SHP77 (cell line): ENCODE data around the gene LCLAT1.

ENCODE experiments used
- DNase-seq, 2 experiments: peaks; one replicate each; lab custom pipeline; 2025; lab: John Stamatoyannopoulos, UW

The LCLAT1 gene

GRCh38 chr2:30447149-30448045 is at the start of gene LCLAT1:
Gene LCLAT1, plus strand, starts transcription at chr2:30447246. Its CDS starts 78,345 bp downstream, at chr2:30525591.
- peak; percentile 49 to 72 for DNase-seq

DNA sequence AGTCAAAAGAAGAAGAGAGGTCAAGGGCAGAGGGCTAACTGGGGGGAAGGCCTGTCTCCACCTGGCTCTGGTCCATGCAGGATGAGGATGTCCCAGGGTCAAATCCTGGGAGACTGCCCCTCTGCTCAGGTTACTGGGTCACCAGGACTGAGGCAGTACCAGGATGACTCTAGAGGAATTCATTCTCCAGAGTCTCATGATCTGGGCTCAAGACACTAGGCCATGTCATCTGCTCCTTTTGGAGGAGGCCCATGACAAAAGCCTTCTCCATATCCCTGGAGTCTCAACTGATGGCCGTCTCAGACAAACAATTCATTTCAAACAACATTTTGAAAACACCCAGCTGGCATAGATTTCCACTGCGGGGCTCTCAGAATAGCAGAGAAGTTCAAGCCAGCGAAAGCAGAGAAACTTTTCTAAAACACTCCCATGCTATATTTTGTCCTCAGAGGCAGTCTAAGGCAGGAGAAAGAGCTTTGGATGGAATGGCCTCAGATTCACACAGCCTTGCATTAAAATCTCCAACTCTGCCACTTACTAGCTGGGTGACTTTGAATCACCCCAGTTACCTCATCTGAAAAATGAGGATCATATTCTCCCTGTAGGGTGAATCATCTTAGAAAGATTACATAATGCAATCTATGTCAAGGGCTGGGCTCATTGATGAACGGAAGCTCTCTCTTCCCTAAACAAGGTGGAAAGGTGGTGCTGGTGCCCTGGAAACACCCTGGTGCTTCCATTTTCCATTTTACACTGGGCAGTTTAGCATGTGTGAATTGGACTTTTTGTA is 48.8 kb upstream of the LCLAT1 start:
- no peak for DNase-seq

GRCh38 chr2:30400151-30400954 is 46.7 kb upstream of the LCLAT1 start:
- DNase-seq: no peak

DNA sequence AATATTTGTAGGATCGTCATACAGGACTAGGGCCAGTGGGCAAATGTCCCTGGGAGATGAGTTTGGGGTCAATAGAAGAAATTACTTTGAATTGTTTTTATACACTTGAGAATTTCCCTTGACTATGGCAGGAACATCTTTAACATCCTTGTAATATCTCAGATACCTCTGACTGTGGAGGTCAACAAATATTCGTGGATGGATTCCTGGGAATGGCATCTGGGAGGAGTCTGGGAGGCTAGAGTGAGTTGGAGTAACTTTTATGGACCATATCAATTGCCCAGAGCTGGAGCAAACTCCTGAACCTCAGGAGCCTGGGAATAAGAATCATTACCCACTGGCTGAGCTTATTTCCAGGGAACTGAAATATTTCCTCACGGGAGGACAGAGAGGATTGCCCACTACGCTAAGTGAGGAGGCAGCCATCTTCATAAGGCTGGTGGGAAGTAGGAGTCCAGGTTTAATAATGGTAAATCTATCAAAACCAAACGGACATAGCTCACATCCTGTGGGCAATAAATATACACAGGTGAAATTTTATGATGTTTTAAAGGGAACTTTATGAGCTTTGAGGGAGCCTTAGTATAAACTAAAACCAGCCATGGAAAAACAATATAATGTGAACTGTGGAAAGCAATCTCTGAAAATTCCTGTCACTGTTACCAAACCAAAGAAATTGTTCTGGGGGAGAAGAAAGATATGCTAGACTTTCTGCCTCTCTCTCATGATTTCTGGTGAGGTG is 44.4 kb upstream of the LCLAT1 start:
- DNase-seq: no peak

DNA sequence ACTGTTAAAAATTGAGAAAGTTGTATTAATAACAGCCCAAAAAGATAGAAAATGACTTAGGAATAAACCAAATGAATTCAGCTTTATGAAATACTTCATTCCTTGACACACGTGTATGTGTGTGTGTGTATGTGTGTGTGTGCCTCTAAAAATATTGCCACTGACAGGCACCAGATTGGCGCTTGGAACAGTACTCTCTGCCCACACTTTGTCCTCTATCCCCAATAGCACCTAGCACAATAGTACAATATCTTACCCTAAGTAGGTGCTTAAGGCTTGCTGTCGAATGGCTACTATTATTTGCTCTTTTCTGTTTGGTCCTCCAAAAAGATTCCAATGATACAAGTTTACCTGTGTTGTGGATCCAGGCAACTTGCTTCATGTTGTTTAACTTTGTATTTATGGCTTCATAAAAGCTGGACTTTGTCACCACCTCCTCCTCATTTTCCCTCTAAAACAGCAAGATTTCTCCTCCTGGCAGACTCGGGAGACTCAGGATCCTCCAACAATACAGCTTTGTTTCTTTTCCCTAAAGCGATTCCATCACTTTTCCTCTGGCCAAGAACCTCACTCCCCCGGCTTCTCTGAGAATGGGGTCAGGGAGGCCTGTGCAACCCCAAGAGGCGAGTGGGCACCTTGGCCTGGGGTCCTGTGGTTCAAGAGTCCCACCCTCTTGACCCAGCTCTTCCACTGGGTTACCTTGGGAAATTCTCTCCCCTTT is 43.3 kb upstream of the LCLAT1 start:
- no peak for DNase-seq

GRCh38 chr2:30404319-30405259 is 42.5 kb upstream of the LCLAT1 start:
- DNase-seq: no peak

DNA sequence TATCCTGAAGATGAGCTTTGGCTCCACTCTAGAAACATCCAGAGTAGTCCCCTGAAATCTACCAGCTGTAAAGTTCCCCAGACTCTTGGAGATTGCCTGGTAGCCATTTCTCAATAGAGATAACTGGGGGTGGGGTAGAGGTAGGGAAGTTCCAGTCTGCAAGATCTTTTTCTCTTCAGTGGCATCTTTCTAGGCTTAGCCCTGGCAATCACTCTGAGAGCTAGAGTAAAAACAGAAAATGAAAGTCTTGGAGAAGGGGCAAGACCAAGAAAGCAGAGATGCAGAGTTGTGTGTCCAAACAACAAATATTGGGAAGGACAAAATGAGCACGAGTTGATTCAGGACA is 41.8 kb upstream of the LCLAT1 start:
- DNase-seq: no peak

- DNase-seq: no peak
These were observed 40.2 kb upstream of the LCLAT1 start for GRCh38 chr2:30406853-30407252.

DNA sequence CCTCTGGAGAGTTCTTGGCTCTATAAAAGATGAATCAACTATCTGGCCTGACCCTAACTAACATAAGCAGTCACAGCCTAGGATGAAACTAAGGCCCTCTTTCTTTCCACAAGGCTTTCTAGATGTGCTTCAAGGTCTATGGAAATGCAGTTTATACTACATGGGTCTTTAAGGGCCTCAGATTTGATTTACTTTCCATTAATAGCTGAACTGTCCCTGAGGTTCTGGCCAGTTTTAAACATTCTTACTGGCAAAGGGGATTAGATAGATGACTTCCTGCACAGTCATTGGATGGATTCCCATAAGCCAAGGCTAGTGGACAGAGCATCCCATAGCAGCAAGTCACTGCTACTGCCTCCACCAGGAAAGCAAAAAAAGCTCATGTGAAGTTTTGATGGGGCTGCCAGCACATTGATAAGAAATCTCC is 38.1 kb upstream of the LCLAT1 start:
- no peak for DNase-seq

GRCh38 chr2:30410217-30410616 is 36.8 kb upstream of the LCLAT1 start:
- DNase-seq: no peak

DNA sequence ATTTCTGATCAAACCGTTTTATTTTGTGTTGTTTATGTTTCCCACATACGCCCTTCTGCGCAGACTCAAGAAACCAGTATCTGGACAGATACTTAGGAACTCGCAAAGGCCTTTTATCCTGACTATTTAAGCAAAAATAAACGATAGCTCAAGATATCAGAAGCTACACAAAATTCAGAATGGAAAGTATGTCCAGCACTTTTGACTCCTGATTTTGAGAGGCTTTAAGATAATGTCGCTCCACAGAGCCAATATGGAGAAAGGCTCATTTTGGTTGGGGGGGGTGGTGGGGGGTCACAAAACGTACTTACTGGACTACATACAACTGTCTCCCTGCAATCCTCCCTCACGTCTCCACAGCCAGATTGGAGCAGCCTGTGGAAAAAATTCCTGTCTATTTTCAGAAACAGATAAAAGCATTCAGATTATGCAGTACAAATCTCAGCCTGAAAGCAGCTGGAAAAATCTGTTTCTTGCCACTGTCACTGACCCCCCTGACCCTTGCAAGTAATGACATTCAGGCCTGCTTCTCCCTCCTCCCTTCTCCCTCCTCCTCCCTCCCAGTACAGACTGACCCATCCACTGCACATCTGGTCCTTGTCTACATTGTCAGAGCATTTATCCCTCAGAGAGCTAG is 34.9 kb upstream of the LCLAT1 start:
- DNase-seq: no peak

GRCh38 chr2:30412684-30413570 is 34.1 kb upstream of the LCLAT1 start:
- no peak for DNase-seq

DNA sequence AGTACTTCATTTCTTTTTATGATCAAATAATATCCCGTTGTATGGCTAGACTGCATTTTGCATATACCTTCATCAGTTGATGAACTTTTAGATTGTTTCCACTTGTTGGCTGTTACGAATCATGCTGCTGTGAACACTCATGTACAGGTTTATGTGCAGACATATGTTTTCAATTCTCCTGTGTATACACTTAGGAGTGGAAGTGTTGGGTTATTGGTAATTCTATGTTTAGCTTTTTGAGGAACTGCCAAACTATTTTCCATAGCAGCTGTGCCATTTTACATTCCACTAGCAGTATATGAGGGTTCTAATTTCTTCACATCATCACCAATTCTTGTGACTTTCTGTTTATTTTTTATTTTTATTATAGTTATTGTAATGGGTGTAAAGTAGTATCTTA is 32.1 kb upstream of the LCLAT1 start:
- DNase-seq: no peak

- DNase-seq: no peak
These were observed 29.8 kb upstream of the LCLAT1 start for GRCh38 chr2:30417253-30417652.

DNA sequence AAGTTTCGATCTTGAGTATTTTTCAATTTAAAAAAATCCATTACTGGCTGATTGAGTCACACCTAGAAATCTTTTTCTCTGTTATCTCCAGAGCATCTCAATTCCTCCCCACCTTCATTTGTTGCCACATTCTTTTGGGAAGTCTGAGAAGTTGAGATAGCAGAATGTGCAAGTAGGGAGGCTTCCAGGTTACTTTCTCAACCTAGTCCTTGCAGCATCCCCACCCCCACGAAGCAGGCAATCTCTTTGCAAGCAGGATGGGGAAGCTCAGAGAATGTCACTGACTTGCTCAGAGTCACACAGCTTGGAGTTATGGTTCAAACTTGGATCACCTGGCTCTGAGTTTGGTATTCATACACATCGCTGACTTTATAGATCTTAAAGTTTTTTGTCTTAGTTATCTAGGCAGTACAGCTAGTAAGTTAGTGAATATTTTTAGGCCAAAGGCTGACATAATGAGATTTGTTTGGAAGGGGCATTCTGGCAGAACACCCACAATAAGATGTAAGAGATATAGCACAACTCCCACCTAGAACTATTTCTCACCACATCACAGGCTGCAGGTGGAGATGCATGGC is 25.9 kb upstream of the LCLAT1 start:
- no peak for DNase-seq

- DNase-seq: peak; percentile 47 to 54
These were observed 25.2 kb upstream of the LCLAT1 start for GRCh38 chr2:30421604-30422443.

- no peak for DNase-seq
These were observed 24.5 kb upstream of the LCLAT1 start for GRCh38 chr2:30422444-30423040.
